ACC112 (cell line): Measurements from ENCODE around the gene TMEM26.

Source experiments
- H2AFZ ChIP-seq: fragments of 200-600 bp; sonication (generic); one replicate; pipeline ENCODE4 v1.6.0; 2017; ENCODE audit warnings: antibody characterized with exemption, low read length; ENCODE audit not compliant: unreplicated experiment
- H3K27ac ChIP-seq: fragments of 200-600 bp; sonication (generic); 2 replicates; pipeline ENCODE4 v1.5.1; 2014; ENCODE audit warnings: low read depth, mild to moderate bottlenecking, antibody characterized with exemption, low read length, moderate library complexity
- H3K27me3 ChIP-seq: fragments of 200-600 bp; sonication (generic); 2 replicates; pipeline ENCODE4 v1.6.1; 2014; ENCODE audit warnings: mild to moderate bottlenecking, antibody characterized with exemption, low read length, moderate library complexity, mixed read lengths; ENCODE audit not compliant: insufficient read depth
- H3K36me3 ChIP-seq: fragments of 200-600 bp; sonication (generic); 2 replicates; pipeline ENCODE4 v1.6.1; 2016; ENCODE audit warnings: mild to moderate bottlenecking, antibody characterized with exemption, low read length, moderate library complexity, mixed read lengths; ENCODE audit not compliant: insufficient read depth
- H3K4me1 ChIP-seq: fragments of 200-600 bp; sonication (generic); one replicate; pipeline ENCODE4 v1.6.1; 2016; ENCODE audit warnings: low read length, mixed read lengths; ENCODE audit not compliant: insufficient read depth, unreplicated experiment, control insufficient read depth
- H3K4me3 ChIP-seq: fragments of 200-600 bp; sonication (generic); 2 replicates; pipeline ENCODE4 v1.5.1; 2014; ENCODE audit warnings: mild to moderate bottlenecking, low read depth, low read length
- H3K79me2 ChIP-seq: fragments of 200-600 bp; sonication (generic); one replicate; pipeline ENCODE4 v1.6.0; 2016; ENCODE audit warnings: low read length; ENCODE audit not compliant: control insufficient read depth, unreplicated experiment, insufficient read depth

TMEM26 gene

GRCh38 chr10:61458031-61458430 lies 4.8 kb upstream of the TMEM26 start:
- Histone ChIP-seq H2AFZ (no peak overlapping the region), H3K27me3 (no peaks in the 10 kb centered on the region), H3K36me3 (no peaks in the 10 kb centered on the region), H3K4me1 (peaks cover 6% of the 10 kb centered on the region), H3K27ac (no peak overlapping the region), H3K79me2 (no peaks in the 10 kb centered on the region), H3K4me3 (no peak overlapping the region)

GRCh38 chr10:61456095-61456789 lies 3.1 kb upstream of the TMEM26 start:
- H3K4me1 ChIP-seq = no peaks in the 10 kb centered on the region
- no peak overlapping the region for H3K27ac ChIP-seq
- H3K36me3 ChIP-seq = no peaks in the 10 kb centered on the region
- H2AFZ ChIP-seq = no peak overlapping the region
- no peaks in the 10 kb centered on the region for H3K27me3 ChIP-seq
- H3K4me3 ChIP-seq = no peak overlapping the region
- H3K79me2 ChIP-seq = no peaks in the 10 kb centered on the region

GRCh38 chr10:61455656-61456055 lies 2.5 kb upstream of the TMEM26 start:
- Histone ChIP-seq H3K4me3 (no peak overlapping the region), H2AFZ (no peak overlapping the region), H3K27ac (no peak overlapping the region), H3K27me3 (no peaks in the 10 kb centered on the region), H3K4me1 (no peaks in the 10 kb centered on the region), H3K79me2 (no peaks in the 10 kb centered on the region), H3K36me3 (no peaks in the 10 kb centered on the region)

- Histone ChIP-seq H3K36me3 (no peaks in the 10 kb centered on the region), H2AFZ (no peak overlapping the region), H3K79me2 (no peaks in the 10 kb centered on the region), H3K4me1 (no peaks in the 10 kb centered on the region), H3K4me3 (no peak overlapping the region), H3K27me3 (no peaks in the 10 kb centered on the region), H3K27ac (no peak overlapping the region)
Measured at GRCh38 chr10:61454541-61454940, 1.4 kb upstream of the TMEM26 start.

- H2AFZ ChIP-seq = peak overlapping the region; percentile 19
- H3K79me2 ChIP-seq = no peaks in the 10 kb centered on the region
- peak overlapping the region; percentile 80 for H3K4me3 ChIP-seq
- no peaks in the 10 kb centered on the region for H3K36me3 ChIP-seq
- H3K4me1 ChIP-seq = no peaks in the 10 kb centered on the region
- H3K27me3 ChIP-seq = no peaks in the 10 kb centered on the region
- no peak overlapping the region for H3K27ac ChIP-seq
Measured at GRCh38 chr10:61452151-61452651, 980 bp downstream of the TMEM26 start.

GRCh38 chr10:61451357-61451756 lies 1.8 kb downstream of the TMEM26 start:
- no peak overlapping the region for H2AFZ ChIP-seq
- no peak overlapping the region for H3K4me3 ChIP-seq
- H3K4me1 ChIP-seq = no peaks in the 10 kb centered on the region
- H3K36me3 ChIP-seq = no peaks in the 10 kb centered on the region
- H3K27ac ChIP-seq = no peak overlapping the region
- H3K27me3 ChIP-seq = no peaks in the 10 kb centered on the region
- H3K79me2 ChIP-seq = no peaks in the 10 kb centered on the region

GRCh38 chr10:61448841-61449600 lies 4.2 kb downstream of the TMEM26 start:
- Histone ChIP-seq H3K27ac (no peak overlapping the region), H3K27me3 (no peaks in the 10 kb centered on the region), H3K4me3 (no peak overlapping the region), H3K36me3 (no peaks in the 10 kb centered on the region), H2AFZ (no peak overlapping the region), H3K79me2 (no peaks in the 10 kb centered on the region), H3K4me1 (no peaks in the 10 kb centered on the region)

- Histone ChIP-seq H3K36me3 (no peaks in the 10 kb centered on the region), H2AFZ (no peak overlapping the region), H3K27me3 (no peaks in the 10 kb centered on the region), H3K27ac (no peak overlapping the region), H3K4me1 (no peaks in the 10 kb centered on the region), H3K79me2 (no peaks in the 10 kb centered on the region), H3K4me3 (no peak overlapping the region)
Measured at GRCh38 chr10:61448091-61448490, 5.1 kb downstream of the TMEM26 start.

GRCh38 chr10:61439058-61439609 lies 14.0 kb downstream of the TMEM26 start:
- Histone ChIP-seq H2AFZ (no peak overlapping the region), H3K4me3 (no peak overlapping the region)

GRCh38 chr10:61438141-61438988 lies 14.8 kb downstream of the TMEM26 start:
- Histone ChIP-seq H3K4me3 (no peak overlapping the region), H3K27me3 (no peaks in the 10 kb centered on the region), H3K36me3 (no peaks in the 10 kb centered on the region), H3K79me2 (no peaks in the 10 kb centered on the region), H3K4me1 (peaks cover 12% of the 10 kb centered on the region), H3K27ac (peak overlapping the region; percentile 5; the same call in 1 of the 2 replicates), H2AFZ (no peak overlapping the region)

More at GRCh38 chr10:61439058-61439609, 14.0 kb downstream of the TMEM26 start:
- no peaks in the 10 kb centered on the region for H3K27me3 ChIP-seq
- H3K79me2 ChIP-seq = no peaks in the 10 kb centered on the region
- H3K36me3 ChIP-seq = no peaks in the 10 kb centered on the region
- H3K27ac ChIP-seq = peak overlapping the region; percentile 5; the same call in 1 of the 2 replicates
- peaks cover 12% of the 10 kb centered on the region for H3K4me1 ChIP-seq
